SK-N-SH treated with all-trans-retinoic acid at 6 μM for 48 hours (cell line): ENCODE results near the gene EVX2.

Experiments
- ATAC-seq: fragments of 200-7000 bp; cut with Tn5 transposase; 3 replicates; pipeline ENCODE4 v1.9.1; 2020; ENCODE audit warnings: mild to moderate bottlenecking, moderate library complexity
- ARNTL ChIP-seq: fragments of 450-650 bp; formaldehyde crosslinking; IDR thresholded peaks from 2 replicates; pipeline ENCODE4 v1.5.0; 2020; ENCODE audit warnings: low read depth, mild to moderate bottlenecking, moderate library complexity, borderline replicate concordance
- BACH2 ChIP-seq: fragments of 250-450 bp; sonication (Bioruptor Pico); IDR thresholded peaks from 2 replicates; pipeline ENCODE4 v1.9.0; 2021; ENCODE audit warnings: mild to moderate bottlenecking, borderline replicate concordance
- CREB5 ChIP-seq: fragments of 250-450 bp; sonication (Bioruptor Pico); IDR thresholded peaks from 2 replicates; pipeline ENCODE4 v1.5.1; 2020; ENCODE audit warnings: low read depth, mild to moderate bottlenecking, moderate library complexity
- CSDC2 ChIP-seq: fragments of 250-450 bp; sonication (Bioruptor Pico); IDR thresholded peaks from 2 replicates; pipeline ENCODE4 v1.5.0; 2020; ENCODE audit warnings: mild to moderate bottlenecking, moderate library complexity
- CSRNP3 ChIP-seq: fragments of 250-450 bp; sonication (Bioruptor Pico); IDR thresholded peaks from 2 replicates; pipeline ENCODE4 v1.5.1; 2021; ENCODE audit warnings: mild to moderate bottlenecking, moderate library complexity
- GLIS3 ChIP-seq: fragments of 250-450 bp; sonication (Bioruptor Pico); IDR thresholded peaks from 2 replicates; pipeline ENCODE4 v1.5.0; 2020; ENCODE audit warnings: mild to moderate bottlenecking, moderate library complexity
- ISL1 ChIP-seq: fragments of 250-450 bp; sonication (Bioruptor Pico); IDR thresholded peaks from 2 replicates; pipeline ENCODE4 v2.1.2; 2022; ENCODE audit warnings: mild to moderate bottlenecking, moderate library complexity
- POU6F1 ChIP-seq: fragments of 250-450 bp; sonication (Bioruptor Pico); IDR thresholded peaks from 2 replicates; pipeline ENCODE4 v1.8.0; 2021; ENCODE audit warnings: low read depth, mild to moderate bottlenecking, moderate library complexity, borderline replicate concordance
- SNAI2 ChIP-seq: fragments of 250-450 bp; sonication (Bioruptor Pico); IDR thresholded peaks from 2 replicates; pipeline ENCODE4 v1.5.0; 2020; ENCODE audit warnings: mild to moderate bottlenecking, moderate library complexity
- TCF4 ChIP-seq: fragments of 250-450 bp; sonication (Bioruptor Pico); IDR thresholded peaks from 2 replicates; pipeline ENCODE4 v1.8.0; 2021; ENCODE audit warnings: mild to moderate bottlenecking, moderate library complexity, borderline replicate concordance
- TOX ChIP-seq: fragments of 250-450 bp; sonication (Bioruptor Pico); IDR thresholded peaks from 2 replicates; pipeline ENCODE4 v1.8.0; 2021; ENCODE audit warnings: mild to moderate bottlenecking, moderate library complexity, borderline replicate concordance
- TSHZ2 ChIP-seq: fragments of 250-450 bp; sonication (Bioruptor Pico); IDR thresholded peaks from 2 replicates; pipeline ENCODE4 v1.5.0; 2020; ENCODE audit warnings: mild to moderate bottlenecking, moderate library complexity
- ZC3H10 ChIP-seq: fragments of 250-450 bp; sonication (Bioruptor Pico); IDR thresholded peaks from 2 replicates; pipeline ENCODE4 v1.5.1; 2021; ENCODE audit warnings: mild to moderate bottlenecking, moderate library complexity
- ZFP3 ChIP-seq: fragments of 250-450 bp; sonication (Bioruptor Pico); IDR thresholded peaks from 2 replicates; pipeline ENCODE4 v1.5.0; 2020; ENCODE audit warnings: mild to moderate bottlenecking, moderate library complexity
- ZFP30 ChIP-seq: fragments of 450-650 bp; formaldehyde crosslinking; IDR thresholded peaks from 2 replicates; pipeline ENCODE4 v1.5.0; 2022; ENCODE audit warnings: mild to moderate bottlenecking, moderate library complexity
- ZNF565 ChIP-seq: fragments of 450-650 bp; formaldehyde crosslinking; conservative IDR thresholded peaks from 2 replicates; pipeline ENCODE4 v1.5.0; 2020; ENCODE audit warnings: low read depth, mild to moderate bottlenecking, moderate library complexity
- ZNF70 ChIP-seq: fragments of 450-650 bp; formaldehyde crosslinking; IDR thresholded peaks from 2 replicates; pipeline ENCODE4 v1.5.0; 2020; ENCODE audit warnings: mild to moderate bottlenecking, moderate library complexity

EVX2 gene

GRCh38 chr2:176105078-176105729 is 21.4 kb upstream of the EVX2 start:
- TF ChIP-seq ZFP30 (CRISPR knock-in tag) (no peak), ISL1 (CRISPR knock-in tag) (no peak), ZFP3 (no peak), ZNF565 (CRISPR knock-in tag) (no peak), BACH2 (CRISPR knock-in tag) (no peak), CSDC2 (no peak), ZNF70 (CRISPR knock-in tag) (no peak), TCF4 (CRISPR knock-in tag) (no peak)
- TF ChIP-seq, all 23 proteins: peak for 0
- ATAC-seq = peak; percentile 11

- TF ChIP-seq ZFP3 = no peak
- TF ChIP-seq ARNTL (CRISPR knock-in tag) = no peak
- TF ChIP-seq ZC3H10 = no peak
- peak; percentile 42 for ATAC-seq
These were observed 20.7 kb upstream of the EVX2 start for GRCh38 chr2:176104316-176105077.

GRCh38 chr2:176103742-176104315 is 20.1 kb upstream of the EVX2 start:
- no peak for TF ChIP-seq ZFP30 (CRISPR knock-in tag)
- TF ChIP-seq TSHZ2 (CRISPR knock-in tag) = no peak

GRCh38 chr2:176103194-176103593 is 19.4 kb upstream of the EVX2 start:
- TF ChIP-seq GLIS3 (CRISPR knock-in tag) = no peak
- TF ChIP-seq TOX (CRISPR knock-in tag) = no peak
- TF ChIP-seq CSRNP3 (CRISPR knock-in tag) = no peak
- no peak for TF ChIP-seq ISL1 (CRISPR knock-in tag)
- no peak for TF ChIP-seq CREB5 (CRISPR knock-in tag)
- no peak for ATAC-seq

More at GRCh38 chr2:176103742-176104315, 20.1 kb upstream of the EVX2 start:
- ATAC-seq = no peak

GRCh38 chr2:176102309-176102866 is 18.6 kb upstream of the EVX2 start:
- no peak for ATAC-seq
- TF ChIP-seq SNAI2 (CRISPR knock-in tag) = no peak
- no peak for TF ChIP-seq ZFP30 (CRISPR knock-in tag)
- TF ChIP-seq TOX (CRISPR knock-in tag) = no peak
- TF ChIP-seq POU6F1 (CRISPR knock-in tag) = no peak
- TF ChIP-seq, all 23 proteins: peak for 0
